Measurements from ENCODE around the gene RUSC2.

DNA sequence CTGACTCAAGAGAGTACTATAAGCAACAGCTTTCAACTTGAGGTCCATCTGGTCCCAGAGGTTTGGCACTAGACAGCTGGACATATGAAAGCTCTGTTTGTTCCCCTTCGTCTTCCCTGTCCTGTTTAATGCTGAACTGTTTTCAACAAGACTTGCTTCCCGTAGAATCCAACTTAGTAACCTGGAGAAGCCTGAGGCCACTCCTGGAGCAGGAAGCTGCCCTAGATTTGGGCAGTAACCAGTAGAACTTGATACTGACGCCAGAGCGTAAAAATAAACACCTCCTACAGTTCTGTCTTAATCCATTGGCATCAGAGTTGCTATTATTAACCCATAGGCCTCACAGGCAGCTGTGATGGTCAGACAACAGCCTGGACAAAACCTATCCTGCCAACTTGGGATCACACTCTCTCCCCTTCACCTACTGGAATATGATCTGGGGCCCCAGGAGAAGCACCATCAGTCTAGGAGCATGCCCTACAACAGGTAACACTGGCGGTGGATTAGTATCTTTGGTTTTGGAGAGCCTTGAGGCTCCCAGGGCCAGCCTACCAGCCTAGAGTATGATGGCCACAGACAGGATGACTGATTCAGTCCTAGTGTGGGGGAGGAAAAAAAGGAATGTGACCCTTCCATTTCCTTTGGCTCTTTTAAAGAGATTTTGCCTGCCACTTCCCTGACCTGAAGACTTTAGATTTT, 29.2 kb downstream of the RUSC2 start:
- TF ChIP-seq EZH2 (IDR thresholded peaks at IDR 0.05) (no peak), POLR2A (IDR thresholded peaks at IDR 0.05; ENCODE audit: borderline replicate concordance, extremely low read depth, insufficient read depth, insufficient read length) (no peak), RAD21 (IDR thresholded peaks at IDR 0.05; ENCODE audit: low read depth) (no peak), EZH2phosphoT487 (IDR thresholded peaks at IDR 0.05; ENCODE audit: borderline replicate concordance) (no peak), SP1 (IDR thresholded peaks at IDR 0.05; ENCODE audit: low read depth) (no peak)
- TF ChIP-seq, protein P1, sequence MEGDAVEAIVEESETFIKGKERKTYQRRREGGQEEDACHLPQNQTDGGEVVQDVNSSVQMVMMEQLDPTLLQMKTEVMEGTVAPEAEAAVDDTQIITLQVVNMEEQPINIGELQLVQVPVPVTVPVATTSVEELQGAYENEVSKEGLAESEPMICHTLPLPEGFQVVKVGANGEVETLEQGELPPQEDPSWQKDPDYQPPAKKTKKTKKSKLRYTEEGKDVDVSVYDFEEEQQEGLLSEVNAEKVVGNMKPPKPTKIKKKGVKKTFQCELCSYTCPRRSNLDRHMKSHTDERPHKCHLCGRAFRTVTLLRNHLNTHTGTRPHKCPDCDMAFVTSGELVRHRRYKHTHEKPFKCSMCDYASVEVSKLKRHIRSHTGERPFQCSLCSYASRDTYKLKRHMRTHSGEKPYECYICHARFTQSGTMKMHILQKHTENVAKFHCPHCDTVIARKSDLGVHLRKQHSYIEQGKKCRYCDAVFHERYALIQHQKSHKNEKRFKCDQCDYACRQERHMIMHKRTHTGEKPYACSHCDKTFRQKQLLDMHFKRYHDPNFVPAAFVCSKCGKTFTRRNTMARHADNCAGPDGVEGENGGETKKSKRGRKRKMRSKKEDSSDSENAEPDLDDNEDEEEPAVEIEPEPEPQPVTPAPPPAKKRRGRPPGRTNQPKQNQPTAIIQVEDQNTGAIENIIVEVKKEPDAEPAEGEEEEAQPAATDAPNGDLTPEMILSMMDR (IDR thresholded peaks at IDR 0.05 in 2 of 3, conservative IDR thresholded peaks at IDR 0.05 in 1 of 3; ENCODE audit: borderline replicate concordance in 1 of 3, insufficient read depth in 1 of 3, low read depth in 2 of 3, low read length in 2 of 3), result no peak
- TF ChIP-seq, protein P2, sequence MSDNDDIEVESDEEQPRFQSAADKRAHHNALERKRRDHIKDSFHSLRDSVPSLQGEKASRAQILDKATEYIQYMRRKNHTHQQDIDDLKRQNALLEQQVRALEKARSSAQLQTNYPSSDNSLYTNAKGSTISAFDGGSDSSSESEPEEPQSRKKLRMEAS (IDR thresholded peaks at IDR 0.05), result no peak

Measured in HCT116 (cell line).